ENCODE results near the gene NELL2. TPM values are rescaled to one million over a fixed set of nuclear protein-coding genes. Genes with fewer than 3 reads are reported as not detected.

NELL2 gene
- total RNA-seq, 2 donors from 2014 or later: 5.1 to 6.9 TPM

GRCh38 chr12:44525806-44526654, 350.1 kb downstream of the NELL2 start:
- no peaks in the 10 kb centered on the region for H3K4me1 ChIP-seq (ENCODE audit: control insufficient read depth, insufficient read depth, low read length)
- H3K27ac Mint-ChIP-seq: no peak overlapping the region
- H3K4me1 Mint-ChIP-seq: peaks cover 28% of the 10 kb centered on the region
- H3K4me3 Mint-ChIP-seq: no peak overlapping the region
- no peak overlapping the region for H3K27ac ChIP-seq (ENCODE audit: low read depth, low read length)
- TF ChIP-seq CTCF (conservative IDR thresholded peaks at IDR 0.05): no peak
- no peaks in the 10 kb centered on the region for H3K27me3 ChIP-seq (ENCODE audit: control insufficient read depth, insufficient read depth, low read length, poor library complexity, severe bottlenecking)
- H3K36me3 ChIP-seq (ENCODE audit: control insufficient read depth, insufficient read depth, low read length): no peaks in the 10 kb centered on the region
- H3K36me3 Mint-ChIP-seq (ENCODE audit: low read depth): no peaks in the 10 kb centered on the region
- no peak overlapping the region for H3K9ac ChIP-seq (ENCODE audit: extremely low read depth, low read length, poor library complexity, severe bottlenecking)
- H3K4me3 ChIP-seq (ENCODE audit: low read length): peak overlapping the region; percentile 25
- no peaks in the 10 kb centered on the region for H3K9me3 Mint-ChIP-seq
- 48 to 71% methylated on average over 3 to 4 of the region's 4 CpGs for WGBS, 2 experiments (ENCODE audit: insufficient coverage in 1 of 2, insufficient read length in 1 of 2)
- no peaks in the 10 kb centered on the region for H3K9me3 ChIP-seq (ENCODE audit: control insufficient read depth, low read length)
- DNase-seq: peak; percentile 56
- no peaks in the 10 kb centered on the region for H3K27me3 Mint-ChIP-seq (ENCODE audit: insufficient read depth)

DNA sequence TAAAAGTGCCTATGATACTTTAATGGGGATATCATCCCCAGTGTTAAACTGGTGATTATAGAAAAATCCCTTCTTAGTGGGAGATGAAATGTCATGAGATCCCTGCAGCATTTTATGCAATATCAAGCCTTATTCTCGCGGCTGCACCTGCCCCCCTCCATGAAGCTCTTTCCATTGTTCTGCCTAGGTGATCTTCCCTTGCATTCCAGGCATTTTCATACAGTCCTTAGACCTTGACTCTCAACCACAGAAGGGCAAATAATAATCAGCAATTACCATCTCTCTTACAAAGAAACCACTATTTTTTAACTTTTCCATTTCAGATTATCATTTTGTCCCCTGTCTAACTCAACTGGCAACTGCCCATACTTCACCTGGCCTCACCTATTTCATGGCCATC, 352.3 kb downstream of the NELL2 start:
- no peak overlapping the region for H3K27ac Mint-ChIP-seq
- H3K9me3 Mint-ChIP-seq: no peaks in the 10 kb centered on the region
- Histone ChIP-seq H3K9me3 (ENCODE audit: control insufficient read depth, low read length) (no peaks in the 10 kb centered on the region), H3K4me1 (ENCODE audit: control insufficient read depth, insufficient read depth, low read length) (no peaks in the 10 kb centered on the region), H3K9ac (ENCODE audit: extremely low read depth, low read length, poor library complexity, severe bottlenecking) (no peak overlapping the region), H3K4me3 (ENCODE audit: low read length) (no peak overlapping the region), H3K36me3 (ENCODE audit: control insufficient read depth, insufficient read depth, low read length) (no peaks in the 10 kb centered on the region), H3K27me3 (ENCODE audit: control insufficient read depth, insufficient read depth, low read length, poor library complexity, severe bottlenecking) (no peaks in the 10 kb centered on the region), H3K27ac (ENCODE audit: low read depth, low read length) (no peak overlapping the region)
- TF ChIP-seq CTCF (conservative IDR thresholded peaks at IDR 0.05): no peak
- no peak for DNase-seq
- H3K4me3 Mint-ChIP-seq: no peak overlapping the region
- H3K36me3 Mint-ChIP-seq (ENCODE audit: low read depth): no peaks in the 10 kb centered on the region
- no peaks in the 10 kb centered on the region for H3K27me3 Mint-ChIP-seq (ENCODE audit: insufficient read depth)
- WGBS, 2 experiments (ENCODE audit: insufficient coverage in 1 of 2, insufficient read length in 1 of 2): 96% methylated on average over 2 of the region's 2 CpGs; no CpG with 5 or more reads in 1 of the 2 experiments
- H3K4me1 Mint-ChIP-seq: peaks cover 25% of the 10 kb centered on the region

- WGBS, 2 experiments (ENCODE audit: insufficient coverage in 1 of 2, insufficient read length in 1 of 2): 92 to 99% methylated on average over 2 to 3 of the region's 3 CpGs
- H3K27ac ChIP-seq (ENCODE audit: low read depth, low read length): no peak overlapping the region
- H3K36me3 Mint-ChIP-seq (ENCODE audit: low read depth): no peaks in the 10 kb centered on the region
These were observed 354.4 kb downstream of the NELL2 start for GRCh38 chr12:44521702-44522101.

More at GRCh38 chr12:44521702-44522101, 354.4 kb downstream of the NELL2 start:
- TF ChIP-seq CTCF (conservative IDR thresholded peaks at IDR 0.05): no peak
- no peak for DNase-seq
- Mint-ChIP-seq H3K4me3 (no peak overlapping the region), H3K27ac (no peak overlapping the region), H3K9me3 (no peaks in the 10 kb centered on the region), H3K27me3 (ENCODE audit: insufficient read depth) (no peaks in the 10 kb centered on the region), H3K4me1 (peaks cover 18% of the 10 kb centered on the region)
- no peaks in the 10 kb centered on the region for H3K9me3 ChIP-seq (ENCODE audit: control insufficient read depth, low read length)
- no peaks in the 10 kb centered on the region for H3K27me3 ChIP-seq (ENCODE audit: control insufficient read depth, insufficient read depth, low read length, poor library complexity, severe bottlenecking)
- no peaks in the 10 kb centered on the region for H3K36me3 ChIP-seq (ENCODE audit: control insufficient read depth, insufficient read depth, low read length)
- no peaks in the 10 kb centered on the region for H3K4me1 ChIP-seq (ENCODE audit: control insufficient read depth, insufficient read depth, low read length)
- no peak overlapping the region for H3K4me3 ChIP-seq (ENCODE audit: low read length)
- no peak overlapping the region for H3K9ac ChIP-seq (ENCODE audit: extremely low read depth, low read length, poor library complexity, severe bottlenecking)

Data from endodermal cell (in vitro differentiated cells).